Mucosa of gallbladder (tissue), 1 donor: ENCODE data around the gene ALG1L2. TPM values are rescaled to one million over a fixed set of nuclear protein-coding genes. Genes with fewer than 3 reads are reported as not detected.
A peak's percentile ranks its signal among the peaks of the same experiment; 100 is the strongest.
"Not testable (repeated sequence)": the region's sequence is repeated elsewhere in the genome, so short reads cannot be mapped to it uniquely, and the experiment has no call there.

Experiments
- DNase-seq: peaks from one replicate; pipeline ENCODE4 v3.0.0-alpha.2; 2020; ENCODE audit warnings: low spot score
- total RNA-seq: library from RNA; stranded (reverse); gene quantifications from one replicate; pipeline ENCODE4 v1.2.1, GENCODE V29; 2021
- donor health status: DM: no; HTN: no; CAD: no.

Gene ALG1L2
- total RNA-seq, 1 donor from 2014 or later: 1.2 TPM

DNA sequence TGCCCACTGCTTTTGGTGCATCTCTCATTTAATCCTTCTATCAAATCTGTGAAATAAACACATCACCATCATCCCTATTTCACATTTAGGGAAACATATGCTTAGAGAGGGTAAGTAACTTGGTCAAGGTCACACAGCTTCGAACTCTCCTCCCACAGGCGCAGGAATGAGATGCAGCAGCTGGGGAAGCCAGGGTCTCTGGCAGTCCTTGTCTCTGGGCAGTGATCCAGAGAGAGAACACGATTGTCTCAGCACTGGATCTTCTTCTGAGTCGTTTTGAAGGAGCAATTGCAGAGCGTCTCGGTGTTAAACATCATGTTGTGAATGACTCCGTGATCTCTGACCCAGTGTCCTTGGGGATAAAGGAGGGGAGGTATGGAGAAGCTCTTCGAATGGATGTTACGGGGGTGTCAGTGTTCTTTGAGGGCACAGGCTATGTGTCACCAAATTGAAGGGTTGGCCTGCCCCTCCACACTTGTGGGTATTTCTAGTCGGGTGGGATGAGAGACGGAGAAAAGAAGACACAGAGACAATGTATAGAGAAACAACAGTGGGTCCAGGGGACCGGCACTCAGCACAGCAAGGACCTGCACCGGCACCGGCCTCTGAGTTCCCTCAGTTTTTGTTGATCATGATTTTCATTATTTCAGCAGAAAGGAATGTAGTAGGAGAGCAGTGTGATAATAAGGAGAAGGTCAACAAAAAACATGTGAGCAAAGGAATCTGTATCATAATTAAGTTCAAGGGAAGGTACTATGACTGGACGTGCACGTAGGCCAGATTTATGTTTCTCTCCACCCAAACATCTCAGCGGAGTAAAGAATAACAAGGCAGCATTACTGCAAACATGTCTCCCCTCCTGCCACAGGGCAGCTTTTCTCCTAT is 41.5 kb downstream of the ALG1L2 start:
- not testable (repeated sequence) for DNase-seq

DNA sequence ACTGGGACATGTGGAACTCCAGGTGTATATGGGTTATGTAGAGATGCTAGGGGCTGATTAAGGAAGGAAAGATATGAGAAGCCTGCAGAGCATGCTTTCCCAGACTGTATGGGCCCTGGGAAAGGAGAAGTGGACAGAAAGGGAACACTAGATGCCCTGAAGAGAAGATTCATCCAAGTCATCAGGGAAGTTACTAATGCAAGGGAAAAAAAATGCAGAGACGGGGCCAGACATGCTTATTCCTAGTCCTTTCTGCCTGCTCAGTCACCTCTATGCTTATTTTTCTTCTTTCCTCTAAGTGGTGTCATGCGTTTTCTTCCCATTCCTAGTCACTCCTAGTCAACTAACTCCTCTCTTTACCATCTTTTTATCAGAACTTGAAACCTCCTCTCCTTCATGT is 43.8 kb downstream of the ALG1L2 start:
- not testable (repeated sequence) for DNase-seq

GRCh38 chr3:130136337-130136736 is 54.7 kb downstream of the ALG1L2 start:
- not testable (repeated sequence) for DNase-seq

DNA sequence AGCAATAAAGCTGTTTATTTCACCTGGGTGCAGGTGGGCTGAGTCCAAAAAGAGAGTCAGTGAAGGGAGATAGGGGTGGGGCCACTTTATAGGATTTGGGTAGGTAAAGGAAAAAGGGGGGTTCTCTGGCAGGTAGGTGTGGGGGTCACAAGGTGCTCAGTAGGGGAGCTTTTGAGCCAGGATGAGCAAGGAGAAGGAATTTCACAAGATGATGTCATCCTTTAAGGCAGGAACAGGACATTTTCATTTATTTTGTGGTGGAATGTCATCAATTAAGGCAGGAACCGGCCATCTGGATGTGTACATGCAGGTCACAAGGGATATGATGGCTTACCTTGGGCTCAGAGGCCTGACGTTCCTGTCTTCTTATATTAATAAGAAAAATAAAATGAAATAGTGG is 56.1 kb downstream of the ALG1L2 start:
- not testable (repeated sequence) for DNase-seq

- DNase-seq: not testable (repeated sequence)
Observed at GRCh38 chr3:130138992-130139391, 57.4 kb downstream of the ALG1L2 start.

GRCh38 chr3:130140756-130141155 is 59.1 kb downstream of the ALG1L2 start:
- DNase-seq: not testable (repeated sequence)

DNA sequence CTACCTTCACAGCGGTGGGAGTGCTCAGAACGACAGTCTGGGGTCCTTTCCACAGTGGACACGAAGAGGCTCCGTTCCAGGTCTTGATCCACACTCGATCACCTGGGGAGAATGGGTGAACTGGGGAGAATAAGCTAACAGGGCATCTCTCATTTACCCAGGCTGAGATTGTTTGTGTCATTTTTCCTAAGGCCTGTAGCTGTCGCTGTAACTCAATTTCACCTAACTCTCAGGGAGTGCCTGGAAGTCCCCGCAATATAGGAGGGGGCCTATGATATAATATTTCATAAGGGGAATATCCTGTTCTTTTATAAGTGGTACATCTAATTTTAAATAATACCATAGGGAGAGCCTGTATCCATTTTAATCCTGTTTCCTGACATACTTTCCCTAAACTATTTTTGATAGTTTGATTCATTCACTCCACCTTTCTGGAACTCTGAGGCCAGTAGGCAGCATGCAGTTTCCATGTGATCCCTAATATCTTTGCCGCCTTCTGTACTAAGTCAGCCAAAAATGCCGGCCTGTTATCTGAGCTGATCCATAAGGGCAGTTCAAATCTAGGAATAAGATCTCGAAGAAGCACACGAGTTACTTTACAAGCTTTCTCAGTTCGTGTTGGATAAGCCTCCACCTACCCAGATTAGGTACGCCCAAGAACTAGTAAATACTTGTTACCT is 62.2 kb downstream of the ALG1L2 start:
- DNase-seq: not testable (repeated sequence)

DNA sequence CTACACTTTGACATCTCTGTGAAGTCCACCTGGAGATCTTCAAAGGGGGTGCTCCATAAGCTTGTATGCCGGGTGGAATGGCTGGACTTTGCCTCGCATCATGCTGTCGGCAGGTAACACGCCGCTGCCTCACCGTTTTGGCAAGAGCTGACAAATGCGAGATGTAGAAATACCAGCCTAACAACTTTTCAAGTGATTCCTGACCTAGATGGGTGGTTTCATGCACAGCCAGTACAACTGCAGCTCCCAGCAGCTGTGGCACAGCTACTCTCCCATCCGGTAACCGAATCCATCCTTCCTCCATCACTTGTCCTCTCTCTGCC is 62.7 kb downstream of the ALG1L2 start:
- peak; percentile 70 for DNase-seq

GRCh38 chr3:130145456-130145855 is 63.8 kb downstream of the ALG1L2 start:
- DNase-seq: not testable (repeated sequence)

GRCh38 chr3:130146465-130146864 is 64.8 kb downstream of the ALG1L2 start:
- not testable (repeated sequence) for DNase-seq

Other genes starting within 250 kb of the ALG1L2 start
- 52.9 TPM for gene TMCC1, start 188.1 kb upstream of the ALG1L2 start, total RNA-seq
- not detected for gene TRH, start 107.1 kb upstream of the ALG1L2 start, total RNA-seq